ENCODE data around the gene PLCB1.

- TF ChIP-seq POLR2A (IDR thresholded peaks at IDR 0.05; ENCODE audit: low read depth, low read length) = no peak
- no peak for TF ChIP-seq POLR2AphosphoS5 (IDR thresholded peaks at IDR 0.05; ENCODE audit: insufficient read depth, low read depth, low read length)
- TF ChIP-seq, protein P1, sequence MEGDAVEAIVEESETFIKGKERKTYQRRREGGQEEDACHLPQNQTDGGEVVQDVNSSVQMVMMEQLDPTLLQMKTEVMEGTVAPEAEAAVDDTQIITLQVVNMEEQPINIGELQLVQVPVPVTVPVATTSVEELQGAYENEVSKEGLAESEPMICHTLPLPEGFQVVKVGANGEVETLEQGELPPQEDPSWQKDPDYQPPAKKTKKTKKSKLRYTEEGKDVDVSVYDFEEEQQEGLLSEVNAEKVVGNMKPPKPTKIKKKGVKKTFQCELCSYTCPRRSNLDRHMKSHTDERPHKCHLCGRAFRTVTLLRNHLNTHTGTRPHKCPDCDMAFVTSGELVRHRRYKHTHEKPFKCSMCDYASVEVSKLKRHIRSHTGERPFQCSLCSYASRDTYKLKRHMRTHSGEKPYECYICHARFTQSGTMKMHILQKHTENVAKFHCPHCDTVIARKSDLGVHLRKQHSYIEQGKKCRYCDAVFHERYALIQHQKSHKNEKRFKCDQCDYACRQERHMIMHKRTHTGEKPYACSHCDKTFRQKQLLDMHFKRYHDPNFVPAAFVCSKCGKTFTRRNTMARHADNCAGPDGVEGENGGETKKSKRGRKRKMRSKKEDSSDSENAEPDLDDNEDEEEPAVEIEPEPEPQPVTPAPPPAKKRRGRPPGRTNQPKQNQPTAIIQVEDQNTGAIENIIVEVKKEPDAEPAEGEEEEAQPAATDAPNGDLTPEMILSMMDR (IDR thresholded peaks at IDR 0.05; ENCODE audit: extremely low read depth in 1 of 2, insufficient read depth in 1 of 2, low read depth in 1 of 2, low read length in 2 of 2) = no peak
- no peak for TF ChIP-seq EZH2 (IDR thresholded peaks at IDR 0.05; ENCODE audit: borderline replicate concordance, low read depth, low read length, severe bottlenecking)
- TF ChIP-seq, protein P2, sequence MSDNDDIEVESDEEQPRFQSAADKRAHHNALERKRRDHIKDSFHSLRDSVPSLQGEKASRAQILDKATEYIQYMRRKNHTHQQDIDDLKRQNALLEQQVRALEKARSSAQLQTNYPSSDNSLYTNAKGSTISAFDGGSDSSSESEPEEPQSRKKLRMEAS (IDR thresholded peaks at IDR 0.05; ENCODE audit: insufficient read depth, insufficient read length) = no peak
- TF ChIP-seq MYC (IDR thresholded peaks at IDR 0.05; ENCODE audit: low read depth, low read length) = no peak
- TF ChIP-seq JUN (IDR thresholded peaks at IDR 0.05; ENCODE audit: borderline replicate concordance, insufficient read depth, insufficient read length, low read depth) = no peak
- no peak for TF ChIP-seq GATA2 (IDR thresholded peaks at IDR 0.05; ENCODE audit: insufficient read depth, insufficient read length, low read depth, low read length)
- no peak for TF ChIP-seq FOS (IDR thresholded peaks at IDR 0.05; ENCODE audit: borderline replicate concordance, insufficient read depth, low read length)
Measured at GRCh38 chr20:8515810-8516435, 383.9 kb downstream of the PLCB1 start.
